HEK293 (cell line): ENCODE results near the gene RHOT2.

Experiments used
- BCL11B ChIP-seq: fragments of 450-650 bp; formaldehyde crosslinking; IDR thresholded peaks from 2 replicates; pipeline ENCODE4 v1.5.1; 2016; ENCODE audit warnings: low read depth, missing biosample characterization, missing genetic modification characterization
- GLIS2 ChIP-seq: fragments of 450-650 bp; formaldehyde crosslinking; IDR thresholded peaks from 2 replicates; pipeline ENCODE4 v1.5.1; 2016; ENCODE audit warnings: missing biosample characterization, missing genetic modification characterization
- KLF8 ChIP-seq: fragments of 450-650 bp; formaldehyde crosslinking; IDR thresholded peaks from 2 replicates; pipeline ENCODE4 v1.5.1; 2016; ENCODE audit warnings: missing biosample characterization, missing genetic modification characterization
- KLF9 ChIP-seq: fragments of 450-650 bp; formaldehyde crosslinking; IDR thresholded peaks from 2 replicates; pipeline ENCODE4 v1.5.1; 2016; ENCODE audit warnings: missing biosample characterization, missing genetic modification characterization, low read depth
- MEIS1 ChIP-seq: sonication (generic); formaldehyde crosslinking; IDR thresholded peaks from 2 replicates; pipeline ENCODE4 v1.8.1; 2022; ENCODE audit warnings: missing genetic modification reagents, mild to moderate bottlenecking, borderline replicate concordance
- OVOL3 ChIP-seq: fragments of 450-650 bp; formaldehyde crosslinking; IDR thresholded peaks from 2 replicates; pipeline ENCODE4 v1.5.1; 2016; ENCODE audit warnings: missing biosample characterization, missing genetic modification characterization
- SALL2 ChIP-seq: fragments of 450-650 bp; formaldehyde crosslinking; IDR thresholded peaks from 2 replicates; pipeline ENCODE4 v1.5.0; 2017; ENCODE audit warnings: missing biosample characterization, mild to moderate bottlenecking, missing genetic modification characterization, borderline replicate concordance
- SCRT1 ChIP-seq: fragments of 450-650 bp; formaldehyde crosslinking; IDR thresholded peaks from 2 replicates; pipeline ENCODE4 v1.5.1; 2016; ENCODE audit warnings: missing biosample characterization, missing genetic modification characterization, borderline replicate concordance
- SP2 ChIP-seq: fragments of 450-650 bp; formaldehyde crosslinking; IDR thresholded peaks from 2 replicates; pipeline ENCODE4 v1.5.1; 2016; ENCODE audit warnings: missing biosample characterization, missing genetic modification characterization
- YY1 ChIP-seq: fragments of 450-650 bp; formaldehyde crosslinking; IDR thresholded peaks from 2 replicates; pipeline ENCODE4 v1.5.1; 2018; ENCODE audit warnings: missing biosample characterization, missing genetic modification characterization
- YY2 ChIP-seq: fragments of 450-650 bp; formaldehyde crosslinking; IDR thresholded peaks from 2 replicates; pipeline ENCODE4 v1.5.1; 2016; ENCODE audit warnings: missing biosample characterization, missing genetic modification characterization
- ZBTB11 ChIP-seq: fragments of 450-650 bp; formaldehyde crosslinking; conservative IDR thresholded peaks from 2 replicates; pipeline ENCODE4 v1.5.1; 2016; ENCODE audit warnings: low read depth, missing biosample characterization, missing genetic modification characterization
- ZBTB17 ChIP-seq: fragments of 450-650 bp; formaldehyde crosslinking; IDR thresholded peaks from 2 replicates; pipeline ENCODE4 v1.5.1; 2016; ENCODE audit warnings: missing biosample characterization, missing genetic modification characterization
- ZBTB8A ChIP-seq: fragments of 450-650 bp; formaldehyde crosslinking; IDR thresholded peaks from 2 replicates; pipeline ENCODE4 v1.5.1; 2016; ENCODE audit warnings: missing biosample characterization, missing genetic modification characterization
- ZFHX2 ChIP-seq: fragments of 450-650 bp; formaldehyde crosslinking; conservative IDR thresholded peaks from 2 replicates; pipeline ENCODE4 v1.5.1; 2016; ENCODE audit warnings: missing biosample characterization, missing genetic modification characterization
- ZNF132 ChIP-seq: fragments of 450-650 bp; formaldehyde crosslinking; IDR thresholded peaks from 2 replicates; pipeline ENCODE4 v1.5.1; 2017; ENCODE audit warnings: missing biosample characterization, missing genetic modification characterization, borderline replicate concordance
- ZNF157 ChIP-seq: fragments of 450-650 bp; formaldehyde crosslinking; IDR thresholded peaks from 2 replicates; pipeline ENCODE4 v1.5.1; 2016; ENCODE audit warnings: missing biosample characterization, missing genetic modification characterization
- ZNF16 ChIP-seq: fragments of 450-650 bp; formaldehyde crosslinking; IDR thresholded peaks from 2 replicates; pipeline ENCODE4 v1.5.1; 2016; ENCODE audit warnings: low read depth, missing biosample characterization, missing genetic modification characterization
- ZNF184 ChIP-seq: fragments of 450-650 bp; IDR thresholded peaks from 2 replicates; pipeline ENCODE4 v1.5.1; 2018; ENCODE audit warnings: missing biosample characterization, mild to moderate bottlenecking, missing genetic modification characterization
- ZNF211 ChIP-seq: fragments of 450-650 bp; formaldehyde crosslinking; IDR thresholded peaks from 2 replicates; pipeline ENCODE4 v1.5.1; 2016; ENCODE audit warnings: low read depth, missing biosample characterization, missing genetic modification characterization
- ZNF266 ChIP-seq: fragments of 450-650 bp; formaldehyde crosslinking; IDR thresholded peaks from 2 replicates; pipeline ENCODE4 v1.5.1; 2016; ENCODE audit warnings: missing biosample characterization, missing genetic modification characterization, low read depth
- ZNF398 ChIP-seq: fragments of 450-650 bp; formaldehyde crosslinking; IDR thresholded peaks from 2 replicates; pipeline ENCODE4 v1.5.1; 2017; ENCODE audit warnings: missing biosample characterization, missing genetic modification characterization
- ZNF416 ChIP-seq: fragments of 450-650 bp; formaldehyde crosslinking; IDR thresholded peaks from 2 replicates; pipeline ENCODE4 v1.5.1; 2016; ENCODE audit warnings: missing biosample characterization, missing genetic modification characterization
- ZNF621 ChIP-seq: fragments of 450-650 bp; formaldehyde crosslinking; IDR thresholded peaks from 2 replicates; pipeline ENCODE4 v1.5.1; 2017; ENCODE audit warnings: missing biosample characterization, missing genetic modification characterization
- ZNF677 ChIP-seq: fragments of 450-650 bp; IDR thresholded peaks from 2 replicates; pipeline ENCODE4 v1.5.0; 2018; ENCODE audit warnings: missing biosample characterization, mild to moderate bottlenecking, missing genetic modification characterization, moderate library complexity
- ZNF692 ChIP-seq: fragments of 450-650 bp; formaldehyde crosslinking; IDR thresholded peaks from 2 replicates; pipeline ENCODE4 v1.5.1; 2016; ENCODE audit warnings: missing biosample characterization, missing genetic modification characterization
- ZNF701 ChIP-seq: fragments of 450-650 bp; formaldehyde crosslinking; IDR thresholded peaks from 2 replicates; pipeline ENCODE4 v1.5.1; 2016; ENCODE audit warnings: missing biosample characterization, missing genetic modification characterization
- TF ChIP-seq, protein P1 (sequence below): fragments of 450-650 bp; formaldehyde crosslinking; IDR thresholded peaks from 2 replicates; pipeline ENCODE4 v1.5.1; 2016; ENCODE audit warnings: missing biosample characterization, missing genetic modification characterization
- TF ChIP-seq, protein P2 (sequence below): fragments of 450-650 bp; formaldehyde crosslinking; IDR thresholded peaks from 2 replicates; pipeline ENCODE4 v1.5.1; 2016; ENCODE audit warnings: missing biosample characterization, missing genetic modification characterization, borderline replicate concordance

Gene RHOT2

GRCh38 chr16:648071-648780, 19.7 kb upstream of the RHOT2 start (continued):
- no peak for TF ChIP-seq ZNF398 (tag by site-specific recombination)
- TF ChIP-seq SCRT1 (tag by site-specific recombination) = peak; percentile 25; the same call in 1 of the 2 replicates
- no peak for TF ChIP-seq SP2 (tag by site-specific recombination)
- TF ChIP-seq ZNF266 = no peak
- TF ChIP-seq ZNF621 (tag by site-specific recombination) = no peak
- TF ChIP-seq KLF8 (tag by site-specific recombination) = no peak; the same call in 1 of the 2 replicates
- TF ChIP-seq, protein P1, sequence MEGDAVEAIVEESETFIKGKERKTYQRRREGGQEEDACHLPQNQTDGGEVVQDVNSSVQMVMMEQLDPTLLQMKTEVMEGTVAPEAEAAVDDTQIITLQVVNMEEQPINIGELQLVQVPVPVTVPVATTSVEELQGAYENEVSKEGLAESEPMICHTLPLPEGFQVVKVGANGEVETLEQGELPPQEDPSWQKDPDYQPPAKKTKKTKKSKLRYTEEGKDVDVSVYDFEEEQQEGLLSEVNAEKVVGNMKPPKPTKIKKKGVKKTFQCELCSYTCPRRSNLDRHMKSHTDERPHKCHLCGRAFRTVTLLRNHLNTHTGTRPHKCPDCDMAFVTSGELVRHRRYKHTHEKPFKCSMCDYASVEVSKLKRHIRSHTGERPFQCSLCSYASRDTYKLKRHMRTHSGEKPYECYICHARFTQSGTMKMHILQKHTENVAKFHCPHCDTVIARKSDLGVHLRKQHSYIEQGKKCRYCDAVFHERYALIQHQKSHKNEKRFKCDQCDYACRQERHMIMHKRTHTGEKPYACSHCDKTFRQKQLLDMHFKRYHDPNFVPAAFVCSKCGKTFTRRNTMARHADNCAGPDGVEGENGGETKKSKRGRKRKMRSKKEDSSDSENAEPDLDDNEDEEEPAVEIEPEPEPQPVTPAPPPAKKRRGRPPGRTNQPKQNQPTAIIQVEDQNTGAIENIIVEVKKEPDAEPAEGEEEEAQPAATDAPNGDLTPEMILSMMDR = peak; percentile 94
- no peak for TF ChIP-seq ZNF677
- TF ChIP-seq ZBTB17 = no peak
- peak; percentile 89 for TF ChIP-seq ZBTB8A (tag by site-specific recombination)
- TF ChIP-seq, protein P2, sequence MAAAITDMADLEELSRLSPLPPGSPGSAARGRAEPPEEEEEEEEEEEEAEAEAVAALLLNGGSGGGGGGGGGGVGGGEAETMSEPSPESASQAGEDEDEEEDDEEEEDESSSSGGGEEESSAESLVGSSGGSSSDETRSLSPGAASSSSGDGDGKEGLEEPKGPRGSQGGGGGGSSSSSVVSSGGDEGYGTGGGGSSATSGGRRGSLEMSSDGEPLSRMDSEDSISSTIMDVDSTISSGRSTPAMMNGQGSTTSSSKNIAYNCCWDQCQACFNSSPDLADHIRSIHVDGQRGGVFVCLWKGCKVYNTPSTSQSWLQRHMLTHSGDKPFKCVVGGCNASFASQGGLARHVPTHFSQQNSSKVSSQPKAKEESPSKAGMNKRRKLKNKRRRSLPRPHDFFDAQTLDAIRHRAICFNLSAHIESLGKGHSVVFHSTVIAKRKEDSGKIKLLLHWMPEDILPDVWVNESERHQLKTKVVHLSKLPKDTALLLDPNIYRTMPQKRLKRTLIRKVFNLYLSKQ (tag by site-specific recombination) = no peak
- TF ChIP-seq GLIS2 (tag by site-specific recombination) = peak; percentile 79
- TF ChIP-seq MEIS1 (CRISPR knock-in tag) = no peak
- TF ChIP-seq ZNF416 (tag by site-specific recombination) = no peak
- TF ChIP-seq YY2 (tag by site-specific recombination) = peak; percentile 74; the same call in 1 of the 2 replicates
- no peak for TF ChIP-seq ZNF132 (tag by site-specific recombination)
- TF ChIP-seq ZFHX2 (tag by site-specific recombination) = peak; percentile 80
- no peak for TF ChIP-seq SALL2 (tag by site-specific recombination)
- peak; percentile 69 for TF ChIP-seq YY1 (tag by site-specific recombination)
- TF ChIP-seq ZNF157 = no peak
- no peak for TF ChIP-seq ZNF16 (tag by site-specific recombination)
- TF ChIP-seq ZNF184 = no peak
- peak; percentile 64 for TF ChIP-seq KLF9 (tag by site-specific recombination)
- no peak for TF ChIP-seq ZNF211 (tag by site-specific recombination)
- no peak for TF ChIP-seq ZBTB11 (tag by site-specific recombination)
- no peak for TF ChIP-seq OVOL3 (tag by site-specific recombination)
- TF ChIP-seq ZNF692 = no peak
- peak; percentile 89 for TF ChIP-seq BCL11B
- no peak for TF ChIP-seq ZNF701 (tag by site-specific recombination)
